GM12878 (cell line): Measurements from ENCODE around the gene MX1. TPM values are rescaled to one million over a fixed set of nuclear protein-coding genes. Genes with fewer than 3 reads are reported as not detected.

Experiments used
- ATAC-seq: fragments of 200-7000 bp; cut with Tn5 transposase; 3 replicates; pipeline ENCODE4 v1.9.1; 2020; ENCODE audit warnings: mild to moderate bottlenecking, moderate library complexity
- Bru-seq: library from RNA; stranded (reverse); fragments of 400-500 nt; gene quantifications from one replicate; lab custom pipeline; 2021; lab: Mats Ljungman, UMichigan
- BruChase-seq, 2 experiments: library from RNA; stranded (reverse); fragments of 400-500 nt; gene quantifications; one replicate each; lab custom pipeline; 2021; lab: Mats Ljungman, UMichigan
- BruUV-seq: library from RNA; stranded (reverse); fragments of 400-500 nt; replicated peaks from 2 replicates; lab custom pipeline; 2021; lab: Mats Ljungman, UMichigan
- CTCF ChIA-PET: fragments of 300-600 bp; sonication (Branson Sonifier 250); formaldehyde crosslinking; extraction: SDS; loops from one replicate; lab custom pipeline; 2021; ENCODE audit warnings: inconsistent platforms; lab: Yijun Ruan, JAX
- POLR2A ChIA-PET: fragments of 350-600 bp; formaldehyde crosslinking; extraction: SDS; loops from one replicate; lab custom pipeline; 2021; ENCODE audit warnings: inconsistent platforms; lab: Charles Lee
- RAD21 ChIA-PET: fragments of 300-600 bp; sonication (Branson Sonifier 250); formaldehyde crosslinking; loops from one replicate; lab custom pipeline; 2023; ENCODE audit warnings: antibody characterized with exemption; ENCODE audit not compliant: unreplicated experiment; lab: Charles Lee
- SMC1A ChIA-PET: fragments of 300-600 bp; sonication (Branson Sonifier 250); formaldehyde crosslinking; loops from one replicate; lab custom pipeline; 2023; ENCODE audit not compliant: unreplicated experiment, uncharacterized antibody; lab: Charles Lee
- DNase-seq: peaks from one replicate; pipeline ENCODE4 v3.0.0-alpha.2; 2011; ENCODE audit warnings: low read depth, low spot score
- FAIRE-seq: peaks from 3 replicates; lab custom pipeline; 2011; peaks lifted over from hg19 to GRCh38; lab: Jason Lieb, UNC
- H2AFZ ChIP-seq: 2 replicates; pipeline ENCODE4 v1.6.0; 2011; ENCODE audit warnings: low read depth, low read length, control low read depth; ENCODE audit not compliant: control insufficient read depth
- H3K27ac ChIP-seq: 2 replicates; pipeline ENCODE4 v1.5.1; 2011; ENCODE audit warnings: control low read depth; ENCODE audit not compliant: control insufficient read depth, insufficient read depth
- H3K27me3 ChIP-seq, 2 experiments: replicated peaks in 1 of 2; 2 replicates each; pipeline versions ENCODE4 v1.6.0 to v1.6.1; 2011; ENCODE audit warnings: low read length in 1 of 2; ENCODE audit not compliant: control insufficient read depth in 2 of 2, insufficient read depth in 2 of 2
- H3K36me3 ChIP-seq, 2 experiments: 2 replicates each; pipeline ENCODE4 v1.5.1; 2011; ENCODE audit warnings: low read length in 1 of 2; ENCODE audit not compliant: control insufficient read depth in 2 of 2, insufficient read depth in 2 of 2
- H3K4me1 ChIP-seq: 2 replicates; pipeline ENCODE4 v1.6.1; 2011; ENCODE audit warnings: mild to moderate bottlenecking, low read length, moderate library complexity, mixed read lengths; ENCODE audit not compliant: control insufficient read depth, insufficient read depth
- H3K4me2 ChIP-seq: 2 replicates; pipeline ENCODE4 v1.6.0; 2011; ENCODE audit warnings: control low read depth; ENCODE audit not compliant: control insufficient read depth, insufficient read depth
- H3K4me3 ChIP-seq: fragments of 200-600 bp; sonication (generic); 2 replicates; pipeline ENCODE4 v1.5.1; 2016
- H3K79me2 ChIP-seq: 2 replicates; pipeline ENCODE4 v1.6.0; 2011; ENCODE audit warnings: low read length; ENCODE audit not compliant: control insufficient read depth, insufficient read depth
- H3K9ac ChIP-seq: 2 replicates; pipeline ENCODE4 v1.8.0; 2011; ENCODE audit warnings: low read length, control low read depth, mixed read lengths; ENCODE audit not compliant: control insufficient read depth, insufficient read depth
- H3K9me3 ChIP-seq: replicated peaks from 3 replicates; pipeline ENCODE4 v1.5.1; 2011; ENCODE audit warnings: mild to moderate bottlenecking, low read length; ENCODE audit not compliant: control insufficient read depth, insufficient read depth
- H4K20me1 ChIP-seq: 2 replicates; pipeline ENCODE4 v1.6.0; 2011; ENCODE audit not compliant: control insufficient read depth, insufficient read depth
- CREB1 ChIP-seq: IDR thresholded peaks from 2 replicates; pipeline ENCODE4 v1.6.1; 2012; ENCODE audit warnings: low read depth, mild to moderate bottlenecking, inconsistent platforms
- HDAC6 ChIP-seq: fragments of 200-600 bp; sonication (generic); IDR thresholded peaks from one replicate; pipeline ENCODE4 v1.8.0; 2017; ENCODE audit warnings: antibody characterized with exemption; ENCODE audit not compliant: unreplicated experiment
- MTA3 ChIP-seq: IDR thresholded peaks from 2 replicates; pipeline ENCODE4 v1.6.1; 2012; ENCODE audit warnings: low read length, inconsistent platforms, borderline replicate concordance
- MXI1 ChIP-seq: fragments of 150-350 bp; IDR thresholded peaks from 2 replicates; pipeline ENCODE4 v1.6.1; 2011; ENCODE audit warnings: low read depth, mild to moderate bottlenecking, inconsistent platforms, low read length, improper control_type of control experiment
- NFIC ChIP-seq: IDR thresholded peaks from 2 replicates; pipeline ENCODE4 v1.6.1; 2012; ENCODE audit warnings: low read depth, mild to moderate bottlenecking, inconsistent platforms, low read length, moderate library complexity
- RFX5 ChIP-seq: IDR thresholded peaks from 2 replicates; pipeline ENCODE4 v1.6.1; 2011; ENCODE audit warnings: low read depth, low read length, improper control_type of control experiment
- WRNIP1 ChIP-seq: IDR thresholded peaks from 2 replicates; pipeline ENCODE4 v1.6.1; 2011; ENCODE audit warnings: low read depth, low read length, improper control_type of control experiment, borderline replicate concordance
- ZNF24 ChIP-seq: fragments of 450-650 bp; IDR thresholded peaks from 2 replicates; pipeline ENCODE4 v1.6.1; 2017; ENCODE audit warnings: antibody characterized with exemption, mild to moderate bottlenecking
- ZSCAN29 ChIP-seq: fragments of 450-650 bp; IDR thresholded peaks from 2 replicates; pipeline ENCODE4 v1.6.1; 2017; ENCODE audit warnings: mild to moderate bottlenecking, moderate library complexity
- WGBS: methylation state at CpG from one replicate; pipeline ENCODE4 v1.1.6; 2016; ENCODE audit warnings: low lambda C conversion rate; ENCODE audit not compliant: insufficient replicate concordance, insufficient coverage; ENCODE audit errors: missing lambda C conversion rate; 5-methylcytosine and 5-hydroxymethylcytosine counted together
- in situ Hi-C: fragments of 300-500 bp; cut with MboI; formaldehyde crosslinking; loops from 9 replicates; pipeline ENCODE4 v1.14.3; 2018; ENCODE audit warnings: mixed read lengths
- intact Hi-C: fragments of 100-400 bp; cut with micrococcal nuclease; formaldehyde crosslinking; loops from one replicate; pipeline ENCODE4 v1.14.2; 2022; ENCODE audit not compliant: unreplicated experiment
- long read RNA-seq, 2 experiments: library from polyadenylated mRNA; unstranded; transcript quantifications; one replicate each; pipeline ENCODE4 v2.0.0, GENCODE V29; 2019 to 2020
- polyA minus RNA-seq, 3 experiments: library from RNA; depleted of rRNA, polyadenylated mRNA; stranded (reverse); fragments of >200 nt; gene quantifications; 2 replicates each; pipeline ENCODE4 v1.2.3, GENCODE V29; 2011
- polyA plus RNA-seq, 11 experiments: library from polyadenylated mRNA; depleted of rRNA in 4 of 11; unstranded in 6 of 11; stranded (reverse) in 5 of 11; fragments of >200 nt; fragmentation: Nextera tagmentation in 4 of 11; fragmentation: Illumina TruSeq in 1 of 11; extraction: Ambion mirVana in 4 of 11; extraction: Trizol in 1 of 11; gene quantifications; 1 replicate in 1 of 11; 2 replicates in 10 of 11; pipeline versions ENCODE4 v1.2.1 to v1.2.3, GENCODE V29; 2011 to 2016; ENCODE audit warnings: inconsistent platforms in 2 of 11, missing spikeins in 2 of 11, low read depth in 1 of 11
- total RNA-seq, 4 experiments: library from RNA; depleted of rRNA in 3 of 4; stranded (reverse); fragments of >200 nt in 3 of 4; fragmentation: Illumina TruSeq in 1 of 4; extraction: Trizol in 1 of 4; gene quantifications; 2 replicates each; pipeline versions ENCODE4 v1.2.1 to v1.2.3, GENCODE V29; 2013 to 2021
- TF ChIP-seq, protein P1 (sequence below): fragments of 450-650 bp; IDR thresholded peaks from 2 replicates; pipeline ENCODE4 v1.6.1; 2017; ENCODE audit warnings: mild to moderate bottlenecking, low read depth, inconsistent platforms; ENCODE audit not compliant: poor library complexity, severe bottlenecking
- TF ChIP-seq, protein P2 (sequence below): fragments of 450-650 bp; IDR thresholded peaks from 2 replicates; pipeline ENCODE4 v1.6.1; 2016; ENCODE audit warnings: mild to moderate bottlenecking

Gene MX1, protein sequence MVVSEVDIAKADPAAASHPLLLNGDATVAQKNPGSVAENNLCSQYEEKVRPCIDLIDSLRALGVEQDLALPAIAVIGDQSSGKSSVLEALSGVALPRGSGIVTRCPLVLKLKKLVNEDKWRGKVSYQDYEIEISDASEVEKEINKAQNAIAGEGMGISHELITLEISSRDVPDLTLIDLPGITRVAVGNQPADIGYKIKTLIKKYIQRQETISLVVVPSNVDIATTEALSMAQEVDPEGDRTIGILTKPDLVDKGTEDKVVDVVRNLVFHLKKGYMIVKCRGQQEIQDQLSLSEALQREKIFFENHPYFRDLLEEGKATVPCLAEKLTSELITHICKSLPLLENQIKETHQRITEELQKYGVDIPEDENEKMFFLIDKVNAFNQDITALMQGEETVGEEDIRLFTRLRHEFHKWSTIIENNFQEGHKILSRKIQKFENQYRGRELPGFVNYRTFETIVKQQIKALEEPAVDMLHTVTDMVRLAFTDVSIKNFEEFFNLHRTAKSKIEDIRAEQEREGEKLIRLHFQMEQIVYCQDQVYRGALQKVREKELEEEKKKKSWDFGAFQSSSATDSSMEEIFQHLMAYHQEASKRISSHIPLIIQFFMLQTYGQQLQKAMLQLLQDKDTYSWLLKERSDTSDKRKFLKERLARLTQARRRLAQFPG
- 488 and 545 TPM in 2 replicates for total RNA-seq (2013; cell fraction: nucleolus; rRNA removed)
- 385 and 432 TPM in 2 replicates for total RNA-seq (2014; rRNA removed)
- total RNA-seq (2014; rRNA removed; fragmentation: Illumina TruSeq; extraction: Trizol), result 354 and 364 TPM in 2 replicates
- total RNA-seq (2021), result 380 and 405 TPM in 2 replicates
- 255 TPM for polyA plus RNA-seq (2011; ENCODE audit: low read depth)
- polyA plus RNA-seq (2011; rRNA removed), result 337 and 367 TPM in 2 replicates
- polyA plus RNA-seq (2011; cell fraction: cytosol; rRNA removed), result 403 and 416 TPM in 2 replicates
- 596 and 625 TPM in 2 replicates for polyA plus RNA-seq (2011; cell fraction: nucleus; rRNA removed)
- polyA plus RNA-seq (2012), result 327 and 366 TPM in 2 replicates
- polyA plus RNA-seq (2014; fragmentation: Illumina TruSeq; extraction: Trizol), result 293 and 352 TPM in 2 replicates
- 10 to 100 TPM; 75.9 to 90.9 TPM for polyA plus RNA-seq (2014; fragmentation: Nextera tagmentation; extraction: Ambion mirVana)
- 308 and 311 TPM in 2 replicates for polyA plus RNA-seq (2014; rRNA removed)
- 100 to 1,000 TPM; 242 to 247 TPM for polyA plus RNA-seq (2016; fragmentation: Nextera tagmentation; extraction: Ambion mirVana)
- 680 and 808 TPM in 2 replicates for polyA minus RNA-seq (2011; rRNA and poly(A)+ RNA removed)
- polyA minus RNA-seq (2011; cell fraction: cytosol; rRNA and poly(A)+ RNA removed), result 217 and 223 TPM in 2 replicates
- 429 and 648 TPM in 2 replicates for polyA minus RNA-seq (2011; cell fraction: nucleus; rRNA and poly(A)+ RNA removed)
- Bru-seq, nascent RNA, result percentile 99 among the genes with signal in this experiment
- BruChase-seq, experiment 1, labeled RNA remaining after a 6-hour chase, result percentile 99 among the genes with signal in this experiment
- percentile 98 among the genes with signal in this experiment for BruChase-seq, experiment 2, labeled RNA remaining after a 2-hour chase
- long read RNA-seq, experiment 1, transcript MX1-202 (17 exons, 2,850 nt), result major isoform, 95 of 191 reads
- long read RNA-seq, experiment 1, partial matches to known transcripts, result 50 of 191 reads
- long read RNA-seq, experiment 1, other reads (novel, unspliced or antisense), result 43 of 191 reads
- long read RNA-seq, experiment 2, transcript MX1-210 (15 exons, 2,810 nt), result minor isoform, 52 of 4,324 reads
- long read RNA-seq, experiment 2, transcript MX1-202 (17 exons, 2,850 nt), result major isoform, 2,504 of 4,324 reads
- long read RNA-seq, experiment 2, partial matches to known transcripts, result 642 of 4,324 reads
- long read RNA-seq, experiment 2, other reads (novel, unspliced or antisense), result 1,125 of 4,324 reads

GRCh38 chr21:41425954-41426675 is at the start of gene MX1:
Gene MX1 (plus strand): TSS chr21:41426239. CDS start chr21:41432071, 5,832 bp downstream.
- Histone ChIP-seq H3K4me1 (peaks cover 44% of the 10 kb centered on the region), H3K4me2 (peak within 1 kb of the TSS; percentile 95), H3K9me3 (no peaks in the 10 kb centered on the region; the same call in 2 of the 3 replicates), H3K27me3 (no peaks in the 10 kb centered on the region), H2AFZ (peak within 1 kb of the TSS; percentile 54), H3K4me3 (peak within 1 kb of the TSS; percentile 93), H3K36me3 (peaks cover 0 to 30% of the 10 kb centered on the region in 2 experiments; a peak in 2 of 4 replicates), H3K9ac (peak within 1 kb of the TSS; percentile 100), H3K79me2 (peaks cover 63% of the 10 kb centered on the region), H4K20me1 (peaks cover 6% of the 10 kb centered on the region), H3K27ac (peak within 1 kb of the TSS; percentile 100)
- BruUV-seq, result no TSS peak
- in situ Hi-C loops, result no loop called here
- intact Hi-C loops, result loop anchor here (1.0 kb wide), 1 partner anchor 58 kb away; no protein-coding TSS in a partner anchor
- DNase-seq (peak; percentile 61), ATAC-seq (peak; percentile 87), FAIRE-seq (no peak)
- ChIA-PET RAD21 (interaction anchor here (1.0 to 3.8 kb wide), 5 partner anchors 54 to 143 kb away, joined by 3 to 36 read pairs (median 6); partner anchors contain the start of gene MX2), SMC1A (interaction anchor here (1.1 to 5.6 kb wide), 7 partner anchors 14 to 143 kb away, joined by 3 to 47 read pairs (median 8); no protein-coding TSS in a partner anchor), CTCF (interaction anchor here (1.8 to 5.8 kb wide), 5 partner anchors 14 to 143 kb away, joined by 4 to 45 read pairs (median 16); no protein-coding TSS in a partner anchor), POLR2A (interaction anchor here (1.0 to 7.8 kb wide), 7 partner anchors 8 to 500 kb away, joined by 3 to 80 read pairs (median 9); no protein-coding TSS in a partner anchor)
- 1% methylated on average over 64 of the region's 65 CpGs for WGBS
- TF ChIP-seq, protein P1, sequence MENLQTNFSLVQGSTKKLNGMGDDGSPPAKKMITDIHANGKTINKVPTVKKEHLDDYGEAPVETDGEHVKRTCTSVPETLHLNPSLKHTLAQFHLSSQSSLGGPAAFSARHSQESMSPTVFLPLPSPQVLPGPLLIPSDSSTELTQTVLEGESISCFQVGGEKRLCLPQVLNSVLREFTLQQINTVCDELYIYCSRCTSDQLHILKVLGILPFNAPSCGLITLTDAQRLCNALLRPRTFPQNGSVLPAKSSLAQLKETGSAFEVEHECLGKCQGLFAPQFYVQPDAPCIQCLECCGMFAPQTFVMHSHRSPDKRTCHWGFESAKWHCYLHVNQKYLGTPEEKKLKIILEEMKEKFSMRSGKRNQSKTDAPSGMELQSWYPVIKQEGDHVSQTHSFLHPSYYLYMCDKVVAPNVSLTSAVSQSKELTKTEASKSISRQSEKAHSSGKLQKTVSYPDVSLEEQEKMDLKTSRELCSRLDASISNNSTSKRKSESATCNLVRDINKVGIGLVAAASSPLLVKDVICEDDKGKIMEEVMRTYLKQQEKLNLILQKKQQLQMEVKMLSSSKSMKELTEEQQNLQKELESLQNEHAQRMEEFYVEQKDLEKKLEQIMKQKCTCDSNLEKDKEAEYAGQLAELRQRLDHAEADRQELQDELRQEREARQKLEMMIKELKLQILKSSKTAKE, result no peak
- TF ChIP-seq HDAC6 (peak; percentile 85), MXI1 (peak; percentile 52; the same call in 1 of the 2 replicates), RFX5 (no peak), ZSCAN29 (no peak), MTA3 (no peak), NFIC (no peak), CREB1 (0 out of 2 replicates have a peak, but pooled peaks have one; percentile 31), WRNIP1 (no peak), ZNF24 (peak; percentile 94)
- TF ChIP-seq, protein P2, sequence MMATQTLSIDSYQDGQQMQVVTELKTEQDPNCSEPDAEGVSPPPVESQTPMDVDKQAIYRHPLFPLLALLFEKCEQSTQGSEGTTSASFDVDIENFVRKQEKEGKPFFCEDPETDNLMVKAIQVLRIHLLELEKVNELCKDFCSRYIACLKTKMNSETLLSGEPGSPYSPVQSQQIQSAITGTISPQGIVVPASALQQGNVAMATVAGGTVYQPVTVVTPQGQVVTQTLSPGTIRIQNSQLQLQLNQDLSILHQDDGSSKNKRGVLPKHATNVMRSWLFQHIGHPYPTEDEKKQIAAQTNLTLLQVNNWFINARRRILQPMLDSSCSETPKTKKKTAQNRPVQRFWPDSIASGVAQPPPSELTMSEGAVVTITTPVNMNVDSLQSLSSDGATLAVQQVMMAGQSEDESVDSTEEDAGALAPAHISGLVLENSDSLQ, result no peak
